Measurements from ENCODE around the gene TKT. TPM values are rescaled to one million over a fixed set of nuclear protein-coding genes. Genes with fewer than 3 reads are reported as not detected.

TKT gene
- total RNA-seq, 2 donors from 2014 or later: 96.6 to 208 TPM

- WGBS, 2 donors: 89 to 91% methylated on average over 19 to 20 of the region's 20 CpGs
- ATAC-seq (no peak), DNase-seq (no peak)
- Histone ChIP-seq H3K27ac (no peak overlapping the region), H3K4me3 (no peak overlapping the region), H3K4me1 (no peaks in the 10 kb centered on the region), H3K36me3 (replicated peaks in 1 of 2; ENCODE audit: insufficient read depth in 1 of 2, low read depth in 2 of 2) (peaks cover 20 to 46% of the 10 kb centered on the region in 2 donors), H3K27me3 (no peaks in the 10 kb centered on the region), H3K9me3 (no peaks in the 10 kb centered on the region)
- no peak for TF ChIP-seq POLR2A (IDR thresholded peaks at IDR 0.05)
- TF ChIP-seq, protein P1, sequence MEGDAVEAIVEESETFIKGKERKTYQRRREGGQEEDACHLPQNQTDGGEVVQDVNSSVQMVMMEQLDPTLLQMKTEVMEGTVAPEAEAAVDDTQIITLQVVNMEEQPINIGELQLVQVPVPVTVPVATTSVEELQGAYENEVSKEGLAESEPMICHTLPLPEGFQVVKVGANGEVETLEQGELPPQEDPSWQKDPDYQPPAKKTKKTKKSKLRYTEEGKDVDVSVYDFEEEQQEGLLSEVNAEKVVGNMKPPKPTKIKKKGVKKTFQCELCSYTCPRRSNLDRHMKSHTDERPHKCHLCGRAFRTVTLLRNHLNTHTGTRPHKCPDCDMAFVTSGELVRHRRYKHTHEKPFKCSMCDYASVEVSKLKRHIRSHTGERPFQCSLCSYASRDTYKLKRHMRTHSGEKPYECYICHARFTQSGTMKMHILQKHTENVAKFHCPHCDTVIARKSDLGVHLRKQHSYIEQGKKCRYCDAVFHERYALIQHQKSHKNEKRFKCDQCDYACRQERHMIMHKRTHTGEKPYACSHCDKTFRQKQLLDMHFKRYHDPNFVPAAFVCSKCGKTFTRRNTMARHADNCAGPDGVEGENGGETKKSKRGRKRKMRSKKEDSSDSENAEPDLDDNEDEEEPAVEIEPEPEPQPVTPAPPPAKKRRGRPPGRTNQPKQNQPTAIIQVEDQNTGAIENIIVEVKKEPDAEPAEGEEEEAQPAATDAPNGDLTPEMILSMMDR (IDR thresholded peaks at IDR 0.05): no peak
- intact Hi-C loops (cut with DNase I): no loop called here
These were observed 73.0 kb downstream of the TKT start for GRCh38 chr3:53182764-53183355.

GRCh38 chr3:53181528-53181927, 74.3 kb downstream of the TKT start:
- Histone ChIP-seq H3K9me3 (no peaks in the 10 kb centered on the region), H3K36me3 (replicated peaks in 1 of 2; ENCODE audit: insufficient read depth in 1 of 2, low read depth in 2 of 2) (peaks cover 20 to 43% of the 10 kb centered on the region in 2 donors), H3K4me1 (no peaks in the 10 kb centered on the region), H3K27me3 (no peaks in the 10 kb centered on the region), H3K4me3 (no peak overlapping the region), H3K27ac (no peak overlapping the region)
- DNase-seq (no peak), ATAC-seq (no peak)
- no peak for TF ChIP-seq POLR2A (IDR thresholded peaks at IDR 0.05)
- TF ChIP-seq, protein P1 (IDR thresholded peaks at IDR 0.05): no peak
- 90 to 91% methylated on average over 10 to 11 of the region's 11 CpGs for WGBS, 2 donors
- intact Hi-C loops (cut with DNase I): no loop called here

DNA sequence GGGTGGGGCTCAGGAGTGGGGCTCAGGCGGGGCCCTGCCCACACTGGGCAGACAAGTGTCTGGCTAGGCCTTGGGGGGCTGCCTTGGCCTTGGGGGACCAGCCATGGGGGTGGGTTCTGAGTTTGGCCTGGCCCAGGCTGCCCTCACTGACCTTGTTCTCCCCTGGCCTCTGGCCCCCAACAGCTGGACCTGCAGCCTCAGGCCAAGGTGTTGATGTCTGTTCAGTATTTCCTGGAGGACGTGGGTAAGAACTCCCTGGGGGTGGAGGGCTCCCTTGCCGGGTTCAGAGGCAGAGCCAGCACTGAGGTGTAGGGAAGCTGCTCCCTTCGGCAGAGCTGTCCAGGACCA, 74.8 kb downstream of the TKT start:
- Histone ChIP-seq H3K9me3 (no peaks in the 10 kb centered on the region), H3K27ac (no peak overlapping the region), H3K4me1 (no peaks in the 10 kb centered on the region), H3K27me3 (no peaks in the 10 kb centered on the region), H3K36me3 (replicated peaks in 1 of 2; ENCODE audit: insufficient read depth in 1 of 2, low read depth in 2 of 2) (peaks cover 20 to 39% of the 10 kb centered on the region in 2 donors), H3K4me3 (no peak overlapping the region)
- intact Hi-C loops (cut with DNase I): no loop called here
- 66 to 84% methylated on average over 3 to 4 of the region's 4 CpGs for WGBS, 2 donors
- TF ChIP-seq POLR2A (IDR thresholded peaks at IDR 0.05): no peak
- TF ChIP-seq, protein P1 (IDR thresholded peaks at IDR 0.05): no peak
- no peak for DNase-seq
- ATAC-seq: no peak

GRCh38 chr3:53180305-53181023, 75.4 kb downstream of the TKT start:
- no peaks in the 10 kb centered on the region for H3K4me1 ChIP-seq
- H3K27ac ChIP-seq: no peak overlapping the region
- WGBS, 2 donors: 75 to 96% methylated on average over 9 to 11 of the region's 11 CpGs

More at GRCh38 chr3:53180305-53181023, 75.4 kb downstream of the TKT start:
- DNase-seq (no peak), ATAC-seq (no peak)
- Histone ChIP-seq H3K36me3 (replicated peaks in 1 of 2; ENCODE audit: insufficient read depth in 1 of 2, low read depth in 2 of 2) (peaks cover 20 to 35% of the 10 kb centered on the region in 2 donors), H3K27me3 (no peaks in the 10 kb centered on the region), H3K9me3 (no peaks in the 10 kb centered on the region), H3K4me3 (no peak overlapping the region)
- no peak for TF ChIP-seq POLR2A (IDR thresholded peaks at IDR 0.05)
- TF ChIP-seq, protein P1 (IDR thresholded peaks at IDR 0.05): no peak
- intact Hi-C loops (cut with DNase I): no loop called here
